ENCODE measurements around the gene VASH2.
"Not testable (repeated sequence)": the region's sequence is repeated elsewhere in the genome, so short reads cannot be mapped to it uniquely, and the experiment has no call there.

Gene VASH2

GRCh38 chr1:213003256-213003655 lies 52.9 kb downstream of the VASH2 start:
- Mint-ChIP-seq H3K27me3 (no peaks in the 10 kb centered on the region), H3K4me3 (no peak overlapping the region), H3K4me1 (ENCODE audit: low read depth) (peaks cover 10% of the 10 kb centered on the region), H3K9me3 (no peaks in the 10 kb centered on the region), H3K36me3 (ENCODE audit: low read depth) (peaks cover 56% of the 10 kb centered on the region), H3K27ac (peak overlapping the region; percentile 71)

GRCh38 chr1:213008564-213008963 lies 58.2 kb downstream of the VASH2 start:
- no peak overlapping the region for H3K4me3 Mint-ChIP-seq
- H3K9me3 Mint-ChIP-seq, result no peaks in the 10 kb centered on the region
- H3K36me3 Mint-ChIP-seq (ENCODE audit: low read depth), result peaks cover 68% of the 10 kb centered on the region
- peaks cover 38% of the 10 kb centered on the region for H3K4me1 Mint-ChIP-seq (ENCODE audit: low read depth)
- no peaks in the 10 kb centered on the region for H3K27me3 Mint-ChIP-seq
- H3K27ac Mint-ChIP-seq, result no peak overlapping the region

- no peaks in the 10 kb centered on the region for H3K27me3 Mint-ChIP-seq
- no peaks in the 10 kb centered on the region for H3K9me3 Mint-ChIP-seq
These were observed 64.3 kb downstream of the VASH2 start for GRCh38 chr1:213014642-213015041.

GRCh38 chr1:213015099-213016050 lies 65.0 kb downstream of the VASH2 start, which contains the start of gene ANGEL2:
TSS of gene ANGEL2 (minus strand) at chr1:213015867. CDS start at chr1:213015671, 196 bp downstream.
- peaks cover 31% of the 10 kb centered on the region for H3K36me3 Mint-ChIP-seq (ENCODE audit: low read depth)
- peak within 1 kb of the TSS; percentile 100 for H3K4me3 Mint-ChIP-seq
- H3K27me3 Mint-ChIP-seq, result peaks cover 3% of the 10 kb centered on the region
- peaks cover 39% of the 10 kb centered on the region for H3K4me1 Mint-ChIP-seq (ENCODE audit: low read depth)
- H3K9me3 Mint-ChIP-seq, result no peaks in the 10 kb centered on the region
- H3K27ac Mint-ChIP-seq, result peak within 1 kb of the TSS; percentile 100

More at GRCh38 chr1:213014642-213015041, 64.3 kb downstream of the VASH2 start:
- Mint-ChIP-seq H3K27ac (peak overlapping the region; percentile 100), H3K4me3 (peak overlapping the region; percentile 100), H3K4me1 (ENCODE audit: low read depth) (peaks cover 39% of the 10 kb centered on the region), H3K36me3 (ENCODE audit: low read depth) (peaks cover 31% of the 10 kb centered on the region)

- Mint-ChIP-seq H3K36me3 (ENCODE audit: low read depth) (peaks cover 12% of the 10 kb centered on the region), H3K4me3 (peak overlapping the region; percentile 30), H3K27me3 (peaks cover 3% of the 10 kb centered on the region), H3K27ac (no peak overlapping the region), H3K4me1 (ENCODE audit: low read depth) (peaks cover 23% of the 10 kb centered on the region), H3K9me3 (no peaks in the 10 kb centered on the region)
These were observed 67.3 kb downstream of the VASH2 start for GRCh38 chr1:213017447-213018273.

GRCh38 chr1:213019450-213019849 lies 69.1 kb downstream of the VASH2 start:
- Mint-ChIP-seq H3K36me3 (ENCODE audit: low read depth) (no peaks in the 10 kb centered on the region), H3K9me3 (no peaks in the 10 kb centered on the region), H3K4me1 (ENCODE audit: low read depth) (peaks cover 7% of the 10 kb centered on the region), H3K27me3 (peaks cover 9% of the 10 kb centered on the region), H3K27ac (no peak overlapping the region), H3K4me3 (no peak overlapping the region)

GRCh38 chr1:213020016-213020415 lies 69.7 kb downstream of the VASH2 start:
- no peak overlapping the region for H3K27ac Mint-ChIP-seq
- H3K27me3 Mint-ChIP-seq, result peaks cover 10% of the 10 kb centered on the region
- H3K4me3 Mint-ChIP-seq, result no peak overlapping the region
- peaks cover 5% of the 10 kb centered on the region for H3K4me1 Mint-ChIP-seq (ENCODE audit: low read depth)
- H3K36me3 Mint-ChIP-seq (ENCODE audit: low read depth), result no peaks in the 10 kb centered on the region
- no peaks in the 10 kb centered on the region for H3K9me3 Mint-ChIP-seq

- H3K27ac Mint-ChIP-seq; H3K4me3 Mint-ChIP-seq; H3K36me3 Mint-ChIP-seq (ENCODE audit: low read depth); H3K4me1 Mint-ChIP-seq (ENCODE audit: low read depth); H3K9me3 Mint-ChIP-seq: not testable (repeated sequence)
- H3K27me3 Mint-ChIP-seq, result peaks cover 62% of the 10 kb centered on the region
These were observed 76.7 kb downstream of the VASH2 start for GRCh38 chr1:213027024-213027423.

GRCh38 chr1:213032651-213033050 lies 82.3 kb downstream of the VASH2 start:
- Mint-ChIP-seq H3K27me3 (peaks cover 64% of the 10 kb centered on the region), H3K27ac (no peak overlapping the region), H3K4me1 (ENCODE audit: low read depth) (no peaks in the 10 kb centered on the region), H3K36me3 (ENCODE audit: low read depth) (no peaks in the 10 kb centered on the region), H3K9me3 (no peaks in the 10 kb centered on the region), H3K4me3 (no peak overlapping the region)

- Mint-ChIP-seq H3K9me3 (no peaks in the 10 kb centered on the region), H3K36me3 (ENCODE audit: low read depth) (no peaks in the 10 kb centered on the region), H3K4me3 (no peak overlapping the region), H3K4me1 (ENCODE audit: low read depth) (no peaks in the 10 kb centered on the region), H3K27ac (no peak overlapping the region), H3K27me3 (peaks cover 52% of the 10 kb centered on the region)
These were observed 84.4 kb downstream of the VASH2 start for GRCh38 chr1:213034713-213035112.

GRCh38 chr1:213035573-213035972 lies 85.2 kb downstream of the VASH2 start:
- H3K4me1 Mint-ChIP-seq (ENCODE audit: low read depth), result no peaks in the 10 kb centered on the region
- H3K4me3 Mint-ChIP-seq, result no peak overlapping the region
- H3K27me3 Mint-ChIP-seq, result peaks cover 44% of the 10 kb centered on the region
- H3K36me3 Mint-ChIP-seq (ENCODE audit: low read depth), result no peaks in the 10 kb centered on the region
- H3K9me3 Mint-ChIP-seq, result no peaks in the 10 kb centered on the region
- no peak overlapping the region for H3K27ac Mint-ChIP-seq

All from stimulated activated naive CD8-positive, alpha-beta T cell treated with anti-CD3 and anti-CD28 coated beads, Interleukin-15, Interleukin-2, amounts not matched to agents 100 ng/mL and 50 ng/mL, for 24 hours (primary cell).